Measurements from ENCODE around the gene UGT1A3.

Gene UGT1A3

GRCh38 chr2:233758141-233758540, 29.3 kb downstream of the UGT1A3 start:
- DNase-seq (ENCODE audit: low spot score), result no peak

- DNase-seq (ENCODE audit: low spot score), result no peak
These were observed 30.0 kb downstream of the UGT1A3 start for GRCh38 chr2:233758849-233759248.

GRCh38 chr2:233760043-233760442, 31.2 kb downstream of the UGT1A3 start, which contains the start of gene UGT1A1:
Gene UGT1A1, plus strand, starts transcription at chr2:233760270. Its CDS starts 18 bp downstream, at chr2:233760288.
- no peak for DNase-seq (ENCODE audit: low spot score)

- DNase-seq (ENCODE audit: low spot score), result no peak
These were observed 32.4 kb downstream of the UGT1A3 start for GRCh38 chr2:233761040-233761769.

GRCh38 chr2:233764264-233764663, 35.4 kb downstream of the UGT1A3 start:
- peak; percentile 79 for DNase-seq (ENCODE audit: low spot score)

- DNase-seq (ENCODE audit: low spot score), result no peak
These were observed 35.9 kb downstream of the UGT1A3 start for GRCh38 chr2:233764761-233765160.

GRCh38 chr2:233766416-233766815, 37.6 kb downstream of the UGT1A3 start:
- peak; percentile 78 for DNase-seq (ENCODE audit: low spot score)

GRCh38 chr2:233768076-233768475, 39.2 kb downstream of the UGT1A3 start:
- no peak for DNase-seq (ENCODE audit: low spot score)

GRCh38 chr2:233769260-233769659, 40.4 kb downstream of the UGT1A3 start:
- DNase-seq (ENCODE audit: low spot score), result no peak

- no peak for DNase-seq (ENCODE audit: low spot score)
These were observed 43.3 kb downstream of the UGT1A3 start for GRCh38 chr2:233772153-233772552.

- no peak for DNase-seq (ENCODE audit: low spot score)
These were observed 43.7 kb downstream of the UGT1A3 start for GRCh38 chr2:233772583-233772982.

GRCh38 chr2:233773854-233774253, 45.0 kb downstream of the UGT1A3 start:
- DNase-seq (ENCODE audit: low spot score), result no peak

- DNase-seq (ENCODE audit: low spot score), result no peak
These were observed 46.6 kb downstream of the UGT1A3 start for GRCh38 chr2:233775414-233775813.

- DNase-seq (ENCODE audit: low spot score), result no peak
These were observed 49.2 kb downstream of the UGT1A3 start, which contains the start of gene MROH2A for GRCh38 chr2:233778030-233778429. Gene MROH2A, plus strand, starts transcription at chr2:233778330. Its CDS starts 1,029 bp downstream, at chr2:233779359.

- DNase-seq (ENCODE audit: low spot score), result no peak
These were observed 50.9 kb downstream of the UGT1A3 start for GRCh38 chr2:233779722-233780121.

- DNase-seq (ENCODE audit: low spot score), result no peak
These were observed 51.9 kb downstream of the UGT1A3 start for GRCh38 chr2:233780771-233781170.

GRCh38 chr2:233789554-233789953, 60.7 kb downstream of the UGT1A3 start:
- DNase-seq (ENCODE audit: low spot score), result no peak

GRCh38 chr2:233791151-233791882, 62.5 kb downstream of the UGT1A3 start:
- no peak for DNase-seq (ENCODE audit: low spot score)

GRCh38 chr2:233791883-233792329, 63.1 kb downstream of the UGT1A3 start:
- DNase-seq (ENCODE audit: low spot score), result no peak

- DNase-seq (ENCODE audit: low spot score), result no peak
These were observed 63.9 kb downstream of the UGT1A3 start for GRCh38 chr2:233792720-233793119.

- DNase-seq (ENCODE audit: low spot score), result no peak
These were observed 64.8 kb downstream of the UGT1A3 start for GRCh38 chr2:233793465-233794127.

GRCh38 chr2:233794128-233794658, 65.4 kb downstream of the UGT1A3 start:
- no peak for DNase-seq (ENCODE audit: low spot score)
